Liver (tissue), 9 donors: ENCODE results near the gene ABCC5. TPM values are rescaled to one million over a fixed set of nuclear protein-coding genes. Genes with fewer than 3 reads are reported as not detected.
A peak's percentile ranks its signal among the peaks of the same experiment; 100 is the strongest.

Experiments used
- DNase-seq: peaks from one replicate; pipeline ENCODE4 v3.0.0-alpha.2; 2017; ENCODE audit warnings: low spot score
- H3K27ac ChIP-seq, 2 donors: one replicate each; pipeline ENCODE4 v1.7.0; 2013; ENCODE audit warnings: inconsistent platforms in 2 of 2, low read length in 2 of 2, control low read depth in 1 of 2, low read depth in 1 of 2, mild to moderate bottlenecking in 1 of 2
- H3K27me3 ChIP-seq, 4 donors: one replicate each; pipeline versions ENCODE4 v1.6.1 to v1.7.0; 2013; ENCODE audit warnings: low read length in 3 of 4, inconsistent platforms in 1 of 4, mild to moderate bottlenecking in 1 of 4, moderate library complexity in 1 of 4; ENCODE audit not compliant: control insufficient read depth in 4 of 4, insufficient read depth in 4 of 4
- H3K36me3 ChIP-seq, 4 donors: one replicate each; pipeline versions ENCODE4 v1.6.1 to v1.7.0; 2013; ENCODE audit warnings: low read length in 3 of 4, mild to moderate bottlenecking in 3 of 4, low read depth in 1 of 4, moderate library complexity in 1 of 4; ENCODE audit not compliant: control insufficient read depth in 4 of 4, insufficient read depth in 3 of 4
- H3K4me1 ChIP-seq, 4 donors: one replicate each; pipeline versions ENCODE4 v1.6.1 to v1.7.0; 2013; ENCODE audit warnings: low read length in 3 of 4, mild to moderate bottlenecking in 3 of 4, moderate library complexity in 1 of 4; ENCODE audit not compliant: control insufficient read depth in 4 of 4, insufficient read depth in 4 of 4
- H3K4me3 ChIP-seq, 3 donors: one replicate each; pipeline versions ENCODE4 v1.6.1 to v1.7.0; 2013; ENCODE audit warnings: low read length in 3 of 3, control low read depth in 1 of 3, low read depth in 1 of 3, mild to moderate bottlenecking in 1 of 3
- H3K9ac ChIP-seq, 2 donors: one replicate each; pipeline ENCODE4 v1.7.0; 2013; ENCODE audit warnings: low read length in 2 of 2, mild to moderate bottlenecking in 2 of 2, moderate library complexity in 2 of 2, control low read depth in 1 of 2, low read depth in 1 of 2
- H3K9me3 ChIP-seq, 4 donors: one replicate each; pipeline versions ENCODE4 v1.6.1 to v1.7.0; 2013; ENCODE audit warnings: low read length in 3 of 4; ENCODE audit not compliant: control insufficient read depth in 4 of 4
- CTCF ChIP-seq: fragments of 150-350 bp; IDR thresholded peaks from 2 replicates; pipeline ENCODE4 v1.5.1; 2017; ENCODE audit warnings: improper control_type of control experiment, low read depth, low read length; ENCODE audit not compliant: missing input control
- EGR1 ChIP-seq, 2 donors: IDR thresholded peaks; 2 replicates each; pipeline ENCODE4 v1.6.1; 2016 to 2018; ENCODE audit warnings: antibody characterized with exemption in 2 of 2, low read depth in 2 of 2
- FOXA2 ChIP-seq: IDR thresholded peaks from 2 replicates; pipeline ENCODE4 v1.6.1; 2016; ENCODE audit warnings: antibody characterized with exemption
- GABPA ChIP-seq, 2 donors: IDR thresholded peaks in 1 of 2; conservative IDR thresholded peaks in 1 of 2; 2 replicates each; pipeline ENCODE4 v1.6.1; 2016; ENCODE audit warnings: antibody characterized with exemption in 2 of 2, mild to moderate bottlenecking in 1 of 2, moderate library complexity in 1 of 2
- HNF4A ChIP-seq, 2 donors: conservative IDR thresholded peaks; 2 replicates each; pipeline ENCODE4 v1.6.1; 2016; ENCODE audit warnings: antibody characterized with exemption in 2 of 2, mild to moderate bottlenecking in 2 of 2
- HNF4G ChIP-seq: IDR thresholded peaks from 2 replicates; pipeline ENCODE4 v1.6.1; 2016; ENCODE audit warnings: antibody characterized with exemption
- JUND ChIP-seq, 2 donors: IDR thresholded peaks; 2 replicates each; pipeline ENCODE4 v1.6.1; 2016; ENCODE audit warnings: antibody characterized with exemption in 2 of 2
- NR2F2 ChIP-seq: IDR thresholded peaks from 2 replicates; pipeline ENCODE4 v1.6.1; 2016; ENCODE audit warnings: antibody characterized with exemption
- REST ChIP-seq: IDR thresholded peaks from 2 replicates; pipeline ENCODE4 v1.6.1; 2016; ENCODE audit warnings: antibody characterized with exemption, mild to moderate bottlenecking
- RXRA ChIP-seq, 2 donors: IDR thresholded peaks; 2 replicates each; pipeline ENCODE4 v1.6.1; 2017 to 2018; ENCODE audit warnings: antibody characterized with exemption in 2 of 2, mild to moderate bottlenecking in 1 of 2
- SP1 ChIP-seq: IDR thresholded peaks from 2 replicates; pipeline ENCODE4 v1.6.1; 2018; ENCODE audit warnings: antibody characterized with exemption, mild to moderate bottlenecking
- YY1 ChIP-seq: IDR thresholded peaks from 2 replicates; pipeline ENCODE4 v1.6.1; 2016; ENCODE audit warnings: antibody characterized with exemption, mild to moderate bottlenecking
- ZBTB33 ChIP-seq: IDR thresholded peaks from 2 replicates; pipeline ENCODE4 v1.6.1; 2016; ENCODE audit warnings: antibody characterized with exemption
- WGBS: extraction: QIAGEN DNeasy Blood & Tissue Kit; methylation state at CpG from one replicate; pipeline ENCODE4 v1.1.7; 2013; 5-methylcytosine and 5-hydroxymethylcytosine counted together
- polyA plus RNA-seq, 2 donors: library from polyadenylated mRNA; stranded (reverse) in 1 of 2; unstranded in 1 of 2; fragments of 200-250 nt in 1 of 2; fragments of >200 nt in 1 of 2; fragmentation: Nextera tagmentation in 1 of 2; extraction: Ambion mirVana in 1 of 2; gene quantifications; one replicate each; pipeline versions ENCODE4 v1.2.1 to v1.2.3, GENCODE V29; 2013 to 2015
- total RNA-seq, 2 donors: library from RNA; depleted of rRNA; stranded (reverse); fragments of >200 nt; gene quantifications; one replicate each; pipeline ENCODE4 v1.2.3, GENCODE V29; 2014
- donor health status: healthy.
- donor health status: healthy.
- donor health status: healthy.
- donor health status: healthy.
- donor health status: healthy.

Gene ABCC5
- total and polyA plus RNA-seq, 4 donors: 2.8 to 35.7 (median 8.1) TPM

GRCh38 chr3:183930086-183930485 lies 87.6 kb downstream of the ABCC5 start:
- TF ChIP-seq CTCF (no peak), REST (no peak), SP1 (no peak)
- H3K36me3 ChIP-seq: peaks cover 0 to 5% (median 2%) of the 10 kb centered on the region in 4 donors
- H3K4me3 ChIP-seq: no peak overlapping the region
- no peak for DNase-seq
- H3K4me1 ChIP-seq: peaks cover 0 to 9% (median 7%) of the 10 kb centered on the region in 4 donors
- 91% methylated on average over 10 of the region's 10 CpGs for WGBS
- H3K9ac ChIP-seq: no peak overlapping the region
- H3K27ac ChIP-seq: no peak overlapping the region
- H3K27me3 ChIP-seq: no peaks in the 10 kb centered on the region
- H3K9me3 ChIP-seq: no peaks in the 10 kb centered on the region

- no peak for DNase-seq
- no peak overlapping the region for H3K9ac ChIP-seq
- peaks cover 0 to 9% (median 4%) of the 10 kb centered on the region in 4 donors for H3K36me3 ChIP-seq
- no peak overlapping the region for H3K4me3 ChIP-seq
- TF ChIP-seq FOXA2 (no peak), ZBTB33 (no peak), RXRA (IDR thresholded peaks at IDR 0.05) (peak; percentile 28 to 58), GABPA (IDR thresholded peaks at IDR 0.05 in 1 of 2, conservative IDR thresholded peaks at IDR 0.05 in 1 of 2) (no peak), NR2F2 (no peak), SP1 (peak; percentile 29), YY1 (no peak), HNF4A (conservative IDR thresholded peaks at IDR 0.05) (peak; percentile 89 to 91), JUND (IDR thresholded peaks at IDR 0.05) (no peak), HNF4G (peak; percentile 63), EGR1 (IDR thresholded peaks at IDR 0.05; ENCODE audit: low read depth in 2 of 2) (no peak)
- WGBS: 42% methylated on average over 3 of the region's 3 CpGs
- no peaks in the 10 kb centered on the region for H3K9me3 ChIP-seq
- H3K27me3 ChIP-seq: no peaks in the 10 kb centered on the region
- H3K27ac ChIP-seq: no peak overlapping the region
- peaks cover 0 to 9% (median 7%) of the 10 kb centered on the region in 4 donors for H3K4me1 ChIP-seq
Measured at GRCh38 chr3:183927059-183927458, 90.6 kb downstream of the ABCC5 start.
